ENCODE measurements around the gene ZDHHC17. TPM values are rescaled to one million over a fixed set of nuclear protein-coding genes. Genes with fewer than 3 reads are reported as not detected.

Gene ZDHHC17
- total and polyA plus RNA-seq, 9 donors = 33.4 to 59.4 (median 38.4) TPM

- H3K4me1 ChIP-seq (ENCODE audit: control insufficient read depth, insufficient read depth, low read length) = no peaks in the 10 kb centered on the region
- no peak overlapping the region for H3K4me3 ChIP-seq (ENCODE audit: low read length)
- H3K27ac ChIP-seq (ENCODE audit: low read length) = no peak overlapping the region
- H3K36me3 ChIP-seq (ENCODE audit: control insufficient read depth, insufficient read depth, low read length) = peaks cover 13% of the 10 kb centered on the region
- H3K9me3 ChIP-seq (replicated peaks; ENCODE audit: control insufficient read depth, low read depth, low read length) = no peaks in the 10 kb centered on the region
- no peak for DNase-seq
- H3K27me3 ChIP-seq (ENCODE audit: control insufficient read depth, insufficient read depth, low read length) = no peaks in the 10 kb centered on the region
- 88% methylated on average over 1 of the region's 6 CpGs for WGBS (ENCODE audit: insufficient coverage)
Measured at GRCh38 chr12:76810671-76811419, 46.9 kb downstream of the ZDHHC17 start.

DNA sequence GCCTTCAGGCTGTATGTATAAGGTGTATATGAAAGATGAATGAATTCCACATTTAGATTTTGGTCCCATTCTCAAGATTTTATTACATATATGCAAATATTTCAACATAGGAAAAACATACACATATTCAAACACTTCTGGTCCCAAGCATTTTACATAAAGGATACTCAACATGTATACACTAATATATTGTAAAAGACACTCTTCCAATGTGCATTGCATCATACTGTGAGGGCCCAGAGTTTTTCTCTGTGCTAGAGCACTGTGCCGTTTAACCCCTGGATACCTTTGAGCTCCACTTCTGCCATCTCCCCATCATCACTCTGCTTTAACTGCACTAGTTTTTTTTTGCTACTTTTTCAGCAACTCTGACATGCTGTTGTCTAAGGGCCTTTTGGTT, 48.1 kb downstream of the ZDHHC17 start:
- 50% methylated on average over 1 of the region's 1 CpG for WGBS (ENCODE audit: insufficient coverage)
- Histone ChIP-seq H3K4me1 (ENCODE audit: control insufficient read depth, insufficient read depth, low read length) (no peaks in the 10 kb centered on the region), H3K36me3 (ENCODE audit: control insufficient read depth, insufficient read depth, low read length) (peaks cover 9% of the 10 kb centered on the region), H3K9me3 (replicated peaks; ENCODE audit: control insufficient read depth, low read depth, low read length) (no peaks in the 10 kb centered on the region), H3K27ac (ENCODE audit: low read length) (no peak overlapping the region), H3K4me3 (ENCODE audit: low read length) (no peak overlapping the region), H3K27me3 (ENCODE audit: control insufficient read depth, insufficient read depth, low read length) (no peaks in the 10 kb centered on the region)
- DNase-seq = no peak

- Histone ChIP-seq H3K4me1 (ENCODE audit: control insufficient read depth, insufficient read depth, low read length) (no peaks in the 10 kb centered on the region), H3K9me3 (replicated peaks; ENCODE audit: control insufficient read depth, low read depth, low read length) (no peaks in the 10 kb centered on the region), H3K27me3 (ENCODE audit: control insufficient read depth, insufficient read depth, low read length) (no peaks in the 10 kb centered on the region), H3K4me3 (ENCODE audit: low read length) (no peak overlapping the region), H3K27ac (ENCODE audit: low read length) (no peak overlapping the region), H3K36me3 (ENCODE audit: control insufficient read depth, insufficient read depth, low read length) (peaks cover 7% of the 10 kb centered on the region)
- no peak for DNase-seq
Measured at GRCh38 chr12:76813265-76813664, 49.4 kb downstream of the ZDHHC17 start.

- no peak overlapping the region for H3K27ac ChIP-seq (ENCODE audit: low read length)
- 100% methylated on average over 1 of the region's 4 CpGs for WGBS (ENCODE audit: insufficient coverage)
- H3K27me3 ChIP-seq (ENCODE audit: control insufficient read depth, insufficient read depth, low read length) = no peaks in the 10 kb centered on the region
- H3K4me1 ChIP-seq (ENCODE audit: control insufficient read depth, insufficient read depth, low read length) = no peaks in the 10 kb centered on the region
- no peak for DNase-seq
- peaks cover 7% of the 10 kb centered on the region for H3K36me3 ChIP-seq (ENCODE audit: control insufficient read depth, insufficient read depth, low read length)
- no peaks in the 10 kb centered on the region for H3K9me3 ChIP-seq (replicated peaks; ENCODE audit: control insufficient read depth, low read depth, low read length)
- no peak overlapping the region for H3K4me3 ChIP-seq (ENCODE audit: low read length)
Measured at GRCh38 chr12:76813972-76814371, 50.1 kb downstream of the ZDHHC17 start.

- peak; percentile 23 for DNase-seq
- no peaks in the 10 kb centered on the region for H3K27me3 ChIP-seq (ENCODE audit: control insufficient read depth, insufficient read depth, low read length)
- no peaks in the 10 kb centered on the region for H3K4me1 ChIP-seq (ENCODE audit: control insufficient read depth, insufficient read depth, low read length)
- no peaks in the 10 kb centered on the region for H3K9me3 ChIP-seq (replicated peaks; ENCODE audit: control insufficient read depth, low read depth, low read length)
- WGBS (ENCODE audit: insufficient coverage) = no CpG with 5 or more reads among the region's 2 CpGs
- no peak overlapping the region for H3K27ac ChIP-seq (ENCODE audit: low read length)
- H3K36me3 ChIP-seq (ENCODE audit: control insufficient read depth, insufficient read depth, low read length) = peaks cover 6% of the 10 kb centered on the region
- H3K4me3 ChIP-seq (ENCODE audit: low read length) = no peak overlapping the region
Measured at GRCh38 chr12:76820888-76821482, 57.1 kb downstream of the ZDHHC17 start.

- DNase-seq = peak; percentile 78
- no peak overlapping the region for H3K27ac ChIP-seq (ENCODE audit: low read length)
- H3K27me3 ChIP-seq (ENCODE audit: control insufficient read depth, insufficient read depth, low read length) = no peaks in the 10 kb centered on the region
- H3K4me3 ChIP-seq (ENCODE audit: low read length) = no peak overlapping the region
- no peaks in the 10 kb centered on the region for H3K4me1 ChIP-seq (ENCODE audit: control insufficient read depth, insufficient read depth, low read length)
- peaks cover 16% of the 10 kb centered on the region for H3K36me3 ChIP-seq (ENCODE audit: control insufficient read depth, insufficient read depth, low read length)
- H3K9me3 ChIP-seq (replicated peaks; ENCODE audit: control insufficient read depth, low read depth, low read length) = peaks cover 9% of the 10 kb centered on the region
Measured at GRCh38 chr12:76830436-76830835, 66.5 kb downstream of the ZDHHC17 start.

DNA sequence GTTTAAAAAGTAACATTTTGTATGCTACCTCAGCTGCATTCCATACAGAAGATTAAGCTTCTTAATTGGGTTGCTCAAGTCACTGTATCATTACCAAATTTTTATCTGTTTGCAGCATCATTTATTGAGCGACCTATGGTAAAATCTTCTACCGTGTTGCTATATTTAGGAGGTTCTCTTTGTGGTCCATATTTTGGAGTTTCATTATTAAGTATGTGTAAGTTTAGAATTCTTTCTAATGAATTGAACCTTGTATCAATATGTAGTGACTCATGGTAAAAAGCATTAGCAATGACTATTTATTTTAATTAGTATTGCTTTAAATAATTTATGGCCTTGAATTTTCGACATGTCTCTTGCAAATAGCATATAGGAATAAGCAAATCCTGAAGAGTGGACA, 72.7 kb downstream of the ZDHHC17 start:
- Histone ChIP-seq H3K27ac (ENCODE audit: low read length) (no peak overlapping the region), H3K9me3 (replicated peaks; ENCODE audit: control insufficient read depth, low read depth, low read length) (peaks cover 9% of the 10 kb centered on the region), H3K4me3 (ENCODE audit: low read length) (no peak overlapping the region), H3K27me3 (ENCODE audit: control insufficient read depth, insufficient read depth, low read length) (no peaks in the 10 kb centered on the region), H3K36me3 (ENCODE audit: control insufficient read depth, insufficient read depth, low read length) (peaks cover 5% of the 10 kb centered on the region), H3K4me1 (ENCODE audit: control insufficient read depth, insufficient read depth, low read length) (no peaks in the 10 kb centered on the region)
- no CpG with 5 or more reads among the region's 3 CpGs for WGBS (ENCODE audit: insufficient coverage)
- DNase-seq = no peak

- WGBS (ENCODE audit: insufficient coverage) = no CpG with 5 or more reads among the region's 2 CpGs
Measured at GRCh38 chr12:76847260-76847659, 83.3 kb downstream of the ZDHHC17 start.

DNA sequence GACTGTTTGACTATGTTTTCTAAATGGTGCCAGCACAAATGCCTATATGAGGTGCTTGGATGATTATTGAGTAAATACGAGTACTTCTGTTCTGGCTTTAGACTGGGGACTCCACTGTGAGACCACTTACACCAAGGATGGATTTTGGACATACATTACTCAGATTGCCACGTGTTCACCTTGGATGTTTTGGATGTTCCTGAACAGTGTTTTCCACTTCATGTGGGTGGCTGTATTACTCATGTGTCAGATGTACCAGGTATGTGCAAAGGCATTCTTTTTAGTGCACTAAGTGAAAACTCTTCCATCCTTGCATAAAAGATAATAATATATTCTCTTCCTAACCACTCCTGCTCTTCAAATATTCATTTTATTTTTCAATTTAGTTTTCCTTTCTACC, 84.2 kb downstream of the ZDHHC17 start:
- peaks cover 17% of the 10 kb centered on the region for H3K36me3 ChIP-seq (ENCODE audit: control insufficient read depth, insufficient read depth, low read length)
- WGBS (ENCODE audit: insufficient coverage) = no CpG with 5 or more reads among the region's 2 CpGs

More at GRCh38 chr12:76847260-76847659, 83.3 kb downstream of the ZDHHC17 start:
- H3K27ac ChIP-seq (ENCODE audit: low read length) = no peak overlapping the region
- H3K27me3 ChIP-seq (ENCODE audit: control insufficient read depth, insufficient read depth, low read length) = no peaks in the 10 kb centered on the region
- no peaks in the 10 kb centered on the region for H3K4me1 ChIP-seq (ENCODE audit: control insufficient read depth, insufficient read depth, low read length)
- peaks cover 20% of the 10 kb centered on the region for H3K36me3 ChIP-seq (ENCODE audit: control insufficient read depth, insufficient read depth, low read length)
- no peak overlapping the region for H3K4me3 ChIP-seq (ENCODE audit: low read length)
- no peaks in the 10 kb centered on the region for H3K9me3 ChIP-seq (replicated peaks; ENCODE audit: control insufficient read depth, low read depth, low read length)
- no peak for DNase-seq

DNA sequence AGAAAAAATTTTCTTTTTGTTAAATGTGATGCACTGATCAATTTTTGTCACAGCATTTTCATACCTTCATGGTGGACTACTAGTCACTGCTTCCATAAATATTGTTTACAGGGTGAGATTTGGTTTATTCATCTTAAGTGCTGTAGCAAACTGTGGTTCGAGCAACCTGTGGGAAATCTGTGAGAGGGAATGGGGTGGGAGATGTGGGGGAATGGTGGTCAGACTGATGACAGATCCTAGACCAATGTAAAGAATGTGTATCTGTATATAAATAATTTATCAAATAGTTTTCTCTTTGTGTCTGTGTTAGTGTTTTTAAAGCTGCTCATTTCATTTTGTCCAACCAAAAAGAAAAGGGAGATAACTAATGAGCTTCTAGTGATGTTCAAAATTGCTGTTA, 88.2 kb downstream of the ZDHHC17 start:
- peaks cover 25% of the 10 kb centered on the region for H3K36me3 ChIP-seq (ENCODE audit: control insufficient read depth, insufficient read depth, low read length)
- no peaks in the 10 kb centered on the region for H3K27me3 ChIP-seq (ENCODE audit: control insufficient read depth, insufficient read depth, low read length)
- WGBS (ENCODE audit: insufficient coverage) = no CpG with 5 or more reads among the region's 1 CpG
- peaks cover 6% of the 10 kb centered on the region for H3K9me3 ChIP-seq (replicated peaks; ENCODE audit: control insufficient read depth, low read depth, low read length)
- no peaks in the 10 kb centered on the region for H3K4me1 ChIP-seq (ENCODE audit: control insufficient read depth, insufficient read depth, low read length)
- H3K27ac ChIP-seq (ENCODE audit: low read length) = no peak overlapping the region
- H3K4me3 ChIP-seq (ENCODE audit: low read length) = no peak overlapping the region
- DNase-seq = no peak

More for the DNA sequence above, 84.2 kb downstream of the ZDHHC17 start:
- no peak for DNase-seq
- no peaks in the 10 kb centered on the region for H3K9me3 ChIP-seq (replicated peaks; ENCODE audit: control insufficient read depth, low read depth, low read length)
- H3K4me3 ChIP-seq (ENCODE audit: low read length) = no peak overlapping the region
- no peak overlapping the region for H3K27ac ChIP-seq (ENCODE audit: low read length)
- no peaks in the 10 kb centered on the region for H3K27me3 ChIP-seq (ENCODE audit: control insufficient read depth, insufficient read depth, low read length)
- H3K4me1 ChIP-seq (ENCODE audit: control insufficient read depth, insufficient read depth, low read length) = no peaks in the 10 kb centered on the region
